GM23248 (cell line): ENCODE data around the gene PCBP3.

Experiments used
- EZH2 ChIP-seq: fragments of 200-600 bp; sonication (generic); IDR thresholded peaks from 2 replicates; pipeline ENCODE4 v1.6.1; 2018; ENCODE audit warnings: antibody characterized with exemption, mild to moderate bottlenecking; ENCODE audit not compliant: insufficient read depth, poor library complexity, severe bottlenecking
- EZH2phosphoT487 ChIP-seq: fragments of 200-600 bp; sonication (generic); IDR thresholded peaks from 2 replicates; pipeline ENCODE4 v1.6.1; 2018; ENCODE audit warnings: antibody characterized with exemption, moderate library complexity, mild to moderate bottlenecking, low read depth; ENCODE audit not compliant: insufficient read depth

GRCh38 chr21:45854690-45855247 is 211.2 kb downstream of the PCBP3 start:
- no peak for TF ChIP-seq EZH2
- no peak for TF ChIP-seq EZH2phosphoT487
